ENCODE data around the gene CFAP43.
"Not testable (repeated sequence)": the region's sequence is repeated elsewhere in the genome, so short reads cannot be mapped to it uniquely, and the experiment has no call there.

DNA sequence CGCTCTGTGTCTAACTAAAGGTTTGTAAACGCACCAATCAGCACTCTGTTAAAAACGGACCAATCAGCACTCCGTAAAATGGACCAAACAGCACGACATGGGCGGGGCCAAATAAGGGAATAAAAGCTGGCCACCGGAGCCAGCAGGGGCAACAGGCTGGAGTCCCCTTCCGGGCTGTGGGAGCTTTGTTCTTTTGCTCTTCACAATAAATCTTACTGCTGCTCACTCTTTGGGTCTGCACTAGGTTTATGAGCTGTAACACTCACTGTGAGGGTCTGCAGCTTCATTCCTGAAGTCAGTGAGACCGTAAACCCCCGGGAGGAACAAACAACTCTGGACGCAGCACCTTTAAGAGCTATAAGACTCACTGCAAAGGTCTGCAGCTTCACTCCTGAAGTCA is 16.8 kb upstream of the CFAP43 start:
- not testable (repeated sequence) for TF ChIP-seq SP1, JUND (IDR thresholded peaks at IDR 0.05)
- TF ChIP-seq, protein P1, sequence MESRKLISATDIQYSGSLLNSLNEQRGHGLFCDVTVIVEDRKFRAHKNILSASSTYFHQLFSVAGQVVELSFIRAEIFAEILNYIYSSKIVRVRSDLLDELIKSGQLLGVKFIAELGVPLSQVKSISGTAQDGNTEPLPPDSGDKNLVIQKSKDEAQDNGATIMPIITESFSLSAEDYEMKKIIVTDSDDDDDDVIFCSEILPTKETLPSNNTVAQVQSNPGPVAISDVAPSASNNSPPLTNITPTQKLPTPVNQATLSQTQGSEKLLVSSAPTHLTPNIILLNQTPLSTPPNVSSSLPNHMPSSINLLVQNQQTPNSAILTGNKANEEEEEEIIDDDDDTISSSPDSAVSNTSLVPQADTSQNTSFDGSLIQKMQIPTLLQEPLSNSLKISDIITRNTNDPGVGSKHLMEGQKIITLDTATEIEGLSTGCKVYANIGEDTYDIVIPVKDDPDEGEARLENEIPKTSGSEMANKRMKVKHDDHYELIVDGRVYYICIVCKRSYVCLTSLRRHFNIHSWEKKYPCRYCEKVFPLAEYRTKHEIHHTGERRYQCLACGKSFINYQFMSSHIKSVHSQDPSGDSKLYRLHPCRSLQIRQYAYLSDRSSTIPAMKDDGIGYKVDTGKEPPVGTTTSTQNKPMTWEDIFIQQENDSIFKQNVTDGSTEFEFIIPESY (IDR thresholded peaks at IDR 0.05) = not testable (repeated sequence)

Measured in liver (tissue), 2 donors.